Subcutaneous abdominal adipose tissue (tissue), 5 donors: Measurements from ENCODE around the gene NIPAL1.

Experiments used
- H3K27ac ChIP-seq: one replicate; pipeline ENCODE4 v1.7.0; 2013; ENCODE audit warnings: low read depth, mild to moderate bottlenecking, inconsistent platforms, low read length, moderate library complexity
- H3K27me3 ChIP-seq, 5 donors: one replicate each; pipeline ENCODE4 v1.7.0; 2013; ENCODE audit warnings: low read length in 5 of 5, inconsistent platforms in 1 of 5; ENCODE audit not compliant: control insufficient read depth in 5 of 5, insufficient read depth in 4 of 5
- H3K36me3 ChIP-seq, 5 donors: one replicate each; pipeline ENCODE4 v1.7.0; 2013; ENCODE audit warnings: low read length in 5 of 5; ENCODE audit not compliant: control insufficient read depth in 5 of 5, insufficient read depth in 5 of 5
- H3K4me1 ChIP-seq, 5 donors: one replicate each; pipeline ENCODE4 v1.7.0; 2013; ENCODE audit warnings: low read length in 5 of 5, mild to moderate bottlenecking in 3 of 5, moderate library complexity in 1 of 5; ENCODE audit not compliant: control insufficient read depth in 5 of 5, insufficient read depth in 5 of 5
- H3K4me3 ChIP-seq, 5 donors: one replicate each; pipeline ENCODE4 v1.7.0; 2013; ENCODE audit warnings: low read length in 5 of 5, low read depth in 1 of 5
- H3K9ac ChIP-seq, 5 donors: one replicate each; pipeline ENCODE4 v1.7.0; 2013; ENCODE audit warnings: low read length in 5 of 5, mild to moderate bottlenecking in 4 of 5, moderate library complexity in 3 of 5
- H3K9me3 ChIP-seq, 5 donors: one replicate each; pipeline ENCODE4 v1.7.0; 2013; ENCODE audit warnings: low read length in 5 of 5; ENCODE audit not compliant: control insufficient read depth in 5 of 5
- donor health status: healthy.
- donor health status: healthy.
- donor health status: healthy.
- donor health status: healthy.
- donor health status: healthy.

The NIPAL1 gene

GRCh38 chr4:48035952-48036351 lies 19.4 kb downstream of the NIPAL1 start:
- Histone ChIP-seq H3K36me3 (no peaks in the 10 kb centered on the region), H3K9ac (no peak overlapping the region), H3K27ac (no peak overlapping the region), H3K27me3 (no peaks in the 10 kb centered on the region), H3K9me3 (no peaks in the 10 kb centered on the region), H3K4me3 (no peak overlapping the region), H3K4me1 (peaks cover 0 to 14% (median 9%) of the 10 kb centered on the region in 5 donors)

DNA sequence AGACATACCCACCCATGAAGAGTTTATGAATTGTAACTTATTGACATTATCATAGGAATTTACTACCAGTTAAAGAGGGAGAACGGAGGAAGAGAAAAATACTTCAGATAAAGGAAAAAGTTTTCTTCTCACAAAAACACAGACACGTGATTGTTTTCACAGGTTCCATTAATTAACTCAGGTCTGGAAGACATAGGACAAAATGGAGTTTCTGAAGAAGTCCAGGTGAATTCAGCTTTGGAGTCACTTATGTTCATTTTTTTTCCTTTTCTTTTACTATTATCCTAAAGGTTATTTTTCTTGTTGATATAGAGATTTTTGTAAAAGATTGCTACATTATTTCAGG lies 20.5 kb downstream of the NIPAL1 start:
- H3K9ac ChIP-seq, result no peak overlapping the region
- H3K9me3 ChIP-seq, result no peaks in the 10 kb centered on the region
- peaks cover 0 to 14% (median 8%) of the 10 kb centered on the region in 5 donors for H3K4me1 ChIP-seq
- H3K4me3 ChIP-seq, result no peak overlapping the region
- H3K27me3 ChIP-seq, result no peaks in the 10 kb centered on the region
- H3K27ac ChIP-seq, result no peak overlapping the region
- no peaks in the 10 kb centered on the region for H3K36me3 ChIP-seq

DNA sequence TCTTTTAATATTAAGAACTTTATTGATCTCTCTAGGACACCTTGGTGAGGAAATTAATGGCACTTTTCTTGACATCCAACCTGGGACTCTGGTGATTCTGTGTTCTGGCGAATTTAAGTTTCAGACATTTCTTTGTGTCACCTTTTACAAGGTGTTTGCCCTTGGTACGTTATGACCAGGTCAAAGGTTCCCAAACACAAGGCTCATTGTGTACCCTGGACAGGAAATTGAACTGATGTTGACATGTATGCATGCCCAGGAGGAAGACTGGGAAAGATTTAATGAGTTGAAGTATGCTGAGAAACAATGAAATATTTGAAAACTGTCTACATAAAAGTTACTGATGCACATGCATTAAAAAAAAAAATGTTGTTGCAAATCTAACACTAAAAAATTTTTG lies 22.1 kb downstream of the NIPAL1 start:
- peaks cover 0 to 4% (median 0%) of the 10 kb centered on the region in 5 donors for H3K4me1 ChIP-seq
- H3K9me3 ChIP-seq, result no peaks in the 10 kb centered on the region
- H3K9ac ChIP-seq, result no peak overlapping the region
- no peaks in the 10 kb centered on the region for H3K36me3 ChIP-seq
- no peak overlapping the region for H3K4me3 ChIP-seq
- no peak overlapping the region for H3K27ac ChIP-seq
- no peaks in the 10 kb centered on the region for H3K27me3 ChIP-seq

GRCh38 chr4:48039561-48039960 lies 23.0 kb downstream of the NIPAL1 start:
- Histone ChIP-seq H3K9ac (no peak overlapping the region), H3K4me1 (peaks cover 0 to 4% (median 0%) of the 10 kb centered on the region in 5 donors), H3K4me3 (no peak overlapping the region), H3K36me3 (no peaks in the 10 kb centered on the region), H3K9me3 (no peaks in the 10 kb centered on the region), H3K27ac (no peak overlapping the region), H3K27me3 (no peaks in the 10 kb centered on the region)

DNA sequence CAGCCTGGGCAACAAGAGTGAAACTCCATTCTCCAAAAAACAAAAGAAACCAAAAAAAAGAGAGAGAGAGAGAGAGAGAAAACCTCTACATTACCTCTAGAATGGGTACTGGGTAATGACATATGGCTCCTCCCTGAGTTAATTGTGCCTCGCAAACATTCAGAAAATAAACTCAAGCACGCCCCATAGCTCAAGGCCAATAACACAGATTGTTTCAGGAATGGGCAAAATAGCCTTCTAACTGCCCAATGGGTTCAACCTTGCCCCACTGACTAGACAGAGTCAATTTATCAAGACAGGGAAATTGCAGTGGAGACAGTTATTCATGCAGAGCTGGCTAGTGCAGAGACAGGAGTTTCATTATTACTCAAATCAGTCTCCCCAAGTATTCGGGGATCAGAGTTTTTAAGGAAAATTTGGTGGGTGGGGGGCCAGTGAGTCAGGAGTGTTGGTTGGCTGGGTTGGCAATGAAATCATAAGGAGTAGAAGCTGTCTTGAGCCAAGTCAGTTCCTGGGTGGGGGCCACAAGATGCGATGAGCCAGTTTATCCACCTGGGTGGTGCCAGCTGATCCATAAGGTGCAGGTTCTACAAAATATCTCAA lies 25.1 kb downstream of the NIPAL1 start:
- H3K9ac ChIP-seq, result no peak overlapping the region
- H3K27ac ChIP-seq, result no peak overlapping the region
- H3K4me3 ChIP-seq, result no peak overlapping the region
- H3K27me3 ChIP-seq, result no peaks in the 10 kb centered on the region
- no peaks in the 10 kb centered on the region for H3K36me3 ChIP-seq
- H3K4me1 ChIP-seq, result peaks cover 0 to 4% (median 0%) of the 10 kb centered on the region in 5 donors
- H3K9me3 ChIP-seq, result no peaks in the 10 kb centered on the region

- H3K27ac ChIP-seq, result no peak overlapping the region
Measured at GRCh38 chr4:48042979-48043461, 26.4 kb downstream of the NIPAL1 start.

DNA sequence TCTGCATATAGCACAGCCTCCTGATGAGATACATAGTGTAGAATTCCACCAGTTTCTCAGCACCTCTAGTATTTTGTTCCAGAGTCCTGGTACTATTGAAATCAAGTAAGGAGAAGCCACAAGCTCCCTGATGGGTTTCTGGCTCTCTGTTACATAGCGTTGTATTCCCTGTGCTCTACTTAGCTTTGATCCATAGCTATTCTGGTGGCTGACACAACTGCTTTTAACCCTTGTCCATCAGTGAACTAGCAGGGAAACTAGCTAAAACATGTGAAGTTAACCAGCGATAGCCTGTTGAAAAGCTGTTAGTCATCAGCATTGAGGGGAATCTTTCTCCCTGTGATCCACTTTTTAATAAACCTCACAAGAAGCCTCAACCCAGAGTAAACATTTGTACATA lies 26.9 kb downstream of the NIPAL1 start:
- Histone ChIP-seq H3K4me3 (no peak overlapping the region), H3K36me3 (no peaks in the 10 kb centered on the region), H3K4me1 (peaks cover 0 to 12% (median 10%) of the 10 kb centered on the region in 5 donors), H3K9ac (no peak overlapping the region), H3K27me3 (peaks cover 0 to 3% (median 0%) of the 10 kb centered on the region in 5 donors), H3K27ac (no peak overlapping the region), H3K9me3 (no peaks in the 10 kb centered on the region)

More at GRCh38 chr4:48042979-48043461, 26.4 kb downstream of the NIPAL1 start:
- Histone ChIP-seq H3K4me3 (no peak overlapping the region), H3K9me3 (no peaks in the 10 kb centered on the region), H3K27me3 (peaks cover 0 to 3% (median 0%) of the 10 kb centered on the region in 5 donors), H3K9ac (no peak overlapping the region), H3K4me1 (peaks cover 0 to 12% (median 9%) of the 10 kb centered on the region in 5 donors), H3K36me3 (no peaks in the 10 kb centered on the region)

DNA sequence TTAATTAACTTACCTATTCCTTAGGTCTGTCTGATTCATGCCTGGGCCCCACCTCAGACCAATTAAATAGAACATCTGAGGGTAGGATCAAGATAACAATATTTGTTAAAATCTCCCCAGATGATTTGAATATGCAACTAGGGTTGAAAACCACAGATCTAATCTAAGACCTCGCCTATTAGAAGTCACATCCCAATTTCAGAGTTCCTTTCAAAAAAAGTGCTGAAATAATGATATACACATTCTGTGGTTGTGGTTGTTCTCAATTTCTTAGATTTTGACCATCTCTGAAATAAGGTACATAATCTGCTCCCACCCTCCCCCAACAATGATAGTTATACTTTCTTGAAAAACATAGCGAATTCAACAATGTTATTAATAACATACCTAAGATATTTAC lies 27.7 kb downstream of the NIPAL1 start:
- peaks cover 0 to 3% (median 0%) of the 10 kb centered on the region in 5 donors for H3K27me3 ChIP-seq

DNA sequence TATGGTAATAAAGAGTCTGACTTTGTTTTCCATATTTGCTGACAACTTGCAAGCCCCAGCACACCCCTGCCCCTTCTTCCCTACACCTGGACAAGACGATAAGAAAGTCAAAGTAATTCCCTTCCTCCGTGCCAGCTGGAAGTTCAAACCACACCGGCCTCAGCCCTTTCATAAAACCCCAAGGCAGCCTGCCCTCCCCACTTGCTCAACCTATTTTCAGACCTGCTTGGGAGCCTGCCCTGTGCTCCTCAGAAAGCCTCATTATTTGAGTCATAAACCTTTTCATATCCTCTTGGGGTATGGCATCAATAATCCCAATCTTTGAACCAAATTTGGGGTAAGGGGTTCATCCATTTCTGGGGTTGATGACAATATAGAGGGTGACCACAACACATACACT lies 29.5 kb downstream of the NIPAL1 start:
- peaks cover 0 to 3% (median 0%) of the 10 kb centered on the region in 5 donors for H3K27me3 ChIP-seq

More for the DNA sequence above, 27.7 kb downstream of the NIPAL1 start:
- Histone ChIP-seq H3K27ac (no peak overlapping the region), H3K9me3 (no peaks in the 10 kb centered on the region), H3K4me3 (no peak overlapping the region), H3K4me1 (peaks cover 0 to 12% (median 10%) of the 10 kb centered on the region in 5 donors), H3K9ac (no peak overlapping the region), H3K36me3 (no peaks in the 10 kb centered on the region)

DNA sequence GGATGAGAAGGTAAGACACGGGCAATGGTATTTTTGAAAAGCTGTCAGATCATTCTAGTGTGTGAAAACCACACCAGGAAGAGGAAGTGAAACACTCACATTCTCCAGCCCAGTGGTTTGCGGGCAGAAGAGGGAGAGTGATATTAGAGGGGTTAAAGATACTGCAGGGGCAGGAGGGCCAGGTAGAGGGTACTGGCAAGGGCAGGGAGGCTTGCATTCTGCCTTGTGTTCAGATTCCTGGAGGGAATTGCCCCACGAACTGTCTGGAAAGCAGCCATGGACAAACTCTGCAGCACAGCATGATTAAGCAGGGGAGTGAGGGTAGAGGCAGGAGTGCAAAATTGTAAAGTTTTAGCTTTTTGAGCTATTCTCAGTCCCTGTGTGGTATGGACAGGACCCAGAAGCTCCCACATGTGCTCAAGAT lies 30.9 kb downstream of the NIPAL1 start:
- Histone ChIP-seq H3K9ac (no peak overlapping the region), H3K9me3 (no peaks in the 10 kb centered on the region), H3K4me1 (peaks cover 0 to 11% (median 7%) of the 10 kb centered on the region in 5 donors), H3K36me3 (no peaks in the 10 kb centered on the region), H3K4me3 (no peak overlapping the region), H3K27ac (no peak overlapping the region), H3K27me3 (peaks cover 0 to 3% (median 0%) of the 10 kb centered on the region in 5 donors)

More for the DNA sequence above, 29.5 kb downstream of the NIPAL1 start:
- Histone ChIP-seq H3K27ac (no peak overlapping the region), H3K4me1 (peaks cover 0 to 12% (median 10%) of the 10 kb centered on the region in 5 donors), H3K4me3 (no peak overlapping the region), H3K9me3 (no peaks in the 10 kb centered on the region), H3K36me3 (no peaks in the 10 kb centered on the region), H3K9ac (no peak overlapping the region)
